GM13977 (cell line): ENCODE measurements around the gene ATXN1.

Experiments
- DNase-seq: peaks from one replicate; pipeline ENCODE4 v3.0.0; 2012; ENCODE audit warnings: low spot score
- in situ Hi-C: fragments of 300-500 bp; cut with MboI; formaldehyde crosslinking; loops from one replicate; pipeline ENCODE4 v1.12.0; 2022; ENCODE audit warnings: low sequenced_read_pairs, low pct_unique_long_range_greater_than_20kb, mixed read lengths, inconsistent platforms; ENCODE audit not compliant: unreplicated experiment
- TF ChIP-seq, protein P1 (sequence below): IDR thresholded peaks from 2 replicates; pipeline ENCODE4 v1.5.1; 2012; ENCODE audit warnings: mild to moderate bottlenecking, control low read depth; ENCODE audit not compliant: insufficient read depth; ENCODE audit errors: extremely low read depth, missing control alignments

ATXN1 gene

DNA sequence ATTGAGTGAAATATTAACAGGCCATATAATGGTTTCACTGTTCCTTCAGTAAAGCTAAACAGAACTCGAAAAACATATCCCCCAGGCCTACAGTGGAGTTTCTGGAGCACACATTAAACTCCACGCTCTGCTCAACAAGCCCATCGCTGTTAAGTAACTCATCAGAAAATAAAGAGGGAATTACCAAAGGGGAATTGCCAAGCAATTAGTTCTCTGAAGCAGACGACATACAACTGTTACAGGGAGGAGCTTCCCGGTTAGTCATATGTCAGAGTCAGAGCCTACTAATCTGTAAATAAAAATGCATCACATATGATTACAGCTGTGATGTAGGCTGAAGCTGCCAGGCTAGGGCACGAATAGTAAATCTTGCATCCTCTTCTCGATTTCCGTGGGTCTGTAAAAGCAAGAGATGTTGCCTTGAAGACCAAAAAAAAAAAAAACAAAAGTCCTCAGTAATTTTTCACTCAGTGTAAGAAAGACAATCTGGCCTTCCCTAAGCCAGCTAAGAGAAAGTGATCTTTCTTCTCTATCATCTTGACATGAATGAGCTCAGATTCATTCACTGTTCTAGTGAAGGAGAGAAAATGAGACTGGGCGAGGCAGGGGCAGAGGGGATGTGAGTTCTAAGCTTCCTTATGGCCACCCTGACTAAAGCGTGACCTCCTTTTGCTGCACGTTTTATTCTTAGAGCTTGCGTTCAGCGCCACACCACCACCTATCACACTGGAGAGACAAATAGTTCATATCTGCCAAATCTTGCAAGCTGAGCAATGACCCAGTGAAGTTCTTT, 13.8 kb downstream of the ATXN1 start:
- DNase-seq = no peak
- in situ Hi-C loops = no loop called here
- TF ChIP-seq, protein P1, sequence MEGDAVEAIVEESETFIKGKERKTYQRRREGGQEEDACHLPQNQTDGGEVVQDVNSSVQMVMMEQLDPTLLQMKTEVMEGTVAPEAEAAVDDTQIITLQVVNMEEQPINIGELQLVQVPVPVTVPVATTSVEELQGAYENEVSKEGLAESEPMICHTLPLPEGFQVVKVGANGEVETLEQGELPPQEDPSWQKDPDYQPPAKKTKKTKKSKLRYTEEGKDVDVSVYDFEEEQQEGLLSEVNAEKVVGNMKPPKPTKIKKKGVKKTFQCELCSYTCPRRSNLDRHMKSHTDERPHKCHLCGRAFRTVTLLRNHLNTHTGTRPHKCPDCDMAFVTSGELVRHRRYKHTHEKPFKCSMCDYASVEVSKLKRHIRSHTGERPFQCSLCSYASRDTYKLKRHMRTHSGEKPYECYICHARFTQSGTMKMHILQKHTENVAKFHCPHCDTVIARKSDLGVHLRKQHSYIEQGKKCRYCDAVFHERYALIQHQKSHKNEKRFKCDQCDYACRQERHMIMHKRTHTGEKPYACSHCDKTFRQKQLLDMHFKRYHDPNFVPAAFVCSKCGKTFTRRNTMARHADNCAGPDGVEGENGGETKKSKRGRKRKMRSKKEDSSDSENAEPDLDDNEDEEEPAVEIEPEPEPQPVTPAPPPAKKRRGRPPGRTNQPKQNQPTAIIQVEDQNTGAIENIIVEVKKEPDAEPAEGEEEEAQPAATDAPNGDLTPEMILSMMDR = no peak

DNA sequence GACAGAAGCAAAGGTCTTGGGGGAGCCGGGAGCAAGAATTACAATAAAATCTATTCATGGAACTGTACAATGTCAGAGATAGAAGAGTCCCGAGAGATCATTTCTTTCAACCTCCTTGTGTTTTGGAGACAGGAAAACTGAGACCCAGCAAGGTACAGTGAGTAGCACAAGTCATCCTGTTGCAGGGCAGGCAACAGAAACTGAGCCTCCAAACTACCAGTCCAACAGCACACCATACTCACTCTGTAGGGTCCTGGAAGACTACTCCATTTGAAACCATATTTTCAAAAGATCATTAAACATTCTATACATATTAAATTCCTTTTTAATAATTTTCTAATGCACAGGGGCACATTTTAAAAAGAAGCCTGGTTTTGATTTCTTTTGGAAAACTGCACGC, 14.4 kb downstream of the ATXN1 start:
- in situ Hi-C loops = no loop called here
- TF ChIP-seq, protein P1 = no peak
- DNase-seq = no peak

DNA sequence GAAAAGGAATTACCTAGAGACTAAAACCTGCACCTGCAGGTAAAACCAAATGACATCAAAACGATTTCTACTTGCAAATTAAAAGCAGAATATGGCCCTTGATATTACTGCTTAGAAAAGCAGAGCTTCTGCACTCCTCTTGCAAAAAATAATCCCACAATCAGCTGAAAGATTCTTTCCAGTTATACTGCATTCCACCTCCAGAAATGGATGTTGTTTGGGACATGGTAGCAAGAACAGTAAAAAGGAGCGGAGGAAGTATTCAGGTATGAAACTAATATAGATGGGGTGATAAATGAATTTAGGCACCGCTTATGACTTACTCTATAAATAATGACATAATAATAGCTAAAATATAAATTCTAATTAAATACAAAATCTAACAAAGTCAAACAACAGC, 14.9 kb downstream of the ATXN1 start:
- in situ Hi-C loops = no loop called here
- TF ChIP-seq, protein P1 = no peak
- DNase-seq = no peak

DNA sequence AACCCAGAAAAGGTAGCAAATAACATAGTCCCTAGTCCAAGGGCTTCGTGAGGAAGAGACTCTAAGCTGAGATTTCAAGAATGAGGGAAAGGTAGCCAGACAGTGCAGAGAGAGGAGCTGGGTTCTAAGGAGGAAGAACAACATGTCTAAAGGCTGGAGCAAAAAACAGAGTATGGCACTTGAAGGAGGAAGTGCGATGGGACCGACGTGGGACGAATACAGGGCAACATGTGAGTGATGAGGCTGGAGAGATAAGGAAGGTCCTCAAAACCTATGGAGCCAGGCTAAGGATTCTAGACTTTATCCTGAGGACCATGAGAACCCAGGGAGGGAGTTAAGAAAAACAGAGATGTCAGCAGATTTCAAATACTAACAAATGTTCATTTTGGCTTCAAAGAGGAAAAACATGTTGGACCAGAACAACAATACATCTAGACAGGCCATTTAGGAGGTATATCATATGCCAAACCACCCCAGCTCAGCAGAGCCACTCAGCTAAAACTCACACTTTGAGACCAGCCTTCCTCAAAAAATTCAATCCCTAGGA, 17.5 kb downstream of the ATXN1 start:
- TF ChIP-seq, protein P1 = no peak

DNA sequence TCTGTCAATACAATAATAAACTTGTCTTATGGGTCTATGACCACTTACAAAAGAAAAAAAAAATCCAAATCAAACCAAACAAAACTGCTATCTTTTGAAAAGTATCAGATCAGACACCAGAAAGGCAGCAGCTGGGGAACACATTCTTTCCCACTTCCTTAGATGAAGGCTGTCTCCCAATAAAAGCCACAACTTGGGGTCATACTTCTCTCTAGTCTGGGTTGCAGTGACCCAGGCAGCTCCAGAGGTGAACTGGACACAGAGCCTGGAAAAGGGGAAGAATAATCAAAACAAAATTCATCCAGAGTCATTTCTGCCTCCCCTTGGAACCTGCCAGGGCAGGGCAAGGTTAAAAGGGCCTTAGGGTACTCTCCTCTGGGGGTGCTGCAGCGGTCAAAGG, 19.1 kb downstream of the ATXN1 start:
- TF ChIP-seq, protein P1 = no peak
- in situ Hi-C loops = no loop called here
- no peak for DNase-seq

More for the DNA sequence above, 17.5 kb downstream of the ATXN1 start:
- no peak for DNase-seq
- in situ Hi-C loops = no loop called here

DNA sequence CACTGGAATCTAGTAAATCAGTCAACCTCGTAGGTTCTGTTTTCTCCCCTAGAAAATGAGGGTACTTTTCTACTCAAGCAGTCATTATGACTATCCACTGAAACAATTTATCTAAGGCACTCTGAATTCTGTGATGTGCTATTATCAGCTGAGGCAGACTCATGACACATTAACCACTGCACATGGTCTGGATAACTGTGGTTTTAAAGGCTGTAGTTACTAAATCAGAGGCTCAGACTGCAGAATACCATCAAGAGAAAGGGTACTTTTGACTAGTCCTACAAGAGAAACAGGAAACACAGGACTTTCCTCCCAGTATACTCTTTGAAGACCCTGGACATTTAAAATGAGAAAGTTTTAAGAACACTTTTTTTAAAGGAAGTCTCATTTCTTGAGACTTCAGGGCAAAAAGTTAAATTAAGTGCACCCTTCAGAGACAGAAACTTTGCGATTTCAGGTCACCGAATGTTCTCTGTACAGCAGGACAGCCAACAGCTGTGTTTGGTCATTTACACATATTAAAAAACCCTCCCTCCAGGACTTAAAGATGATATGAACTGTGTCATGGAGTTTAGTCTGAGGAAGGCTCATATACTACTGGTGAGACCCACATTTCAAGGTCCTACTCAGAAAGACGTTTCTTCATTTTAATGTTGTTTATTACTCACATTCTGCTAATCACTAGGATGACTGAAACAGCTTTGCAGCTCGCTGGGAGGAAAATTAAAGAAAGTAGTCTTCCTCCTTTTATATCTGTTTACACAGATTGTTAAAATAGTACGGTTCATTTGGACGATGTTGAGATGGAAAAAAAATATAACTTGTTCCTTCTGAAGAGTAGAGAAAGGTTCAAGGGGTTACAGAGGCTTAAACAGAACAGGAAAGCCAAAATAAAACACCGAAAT, 19.9 kb downstream of the ATXN1 start:
- peak; percentile 17 for DNase-seq

More for the DNA sequence above, 19.9 kb downstream of the ATXN1 start:
- in situ Hi-C loops = no loop called here
- TF ChIP-seq, protein P1 = no peak
